HG02763 (cell line): Measurements from ENCODE around the gene ACTN1.
"Not testable (repeated sequence)": the region's sequence is repeated elsewhere in the genome, so short reads cannot be mapped to it uniquely, and the experiment has no call there.

Source experiments
- ATAC-seq: cut with Tn5 transposase; IDR thresholded peaks from one replicate; pipeline ENCODE4 v1.9.1; 2021; ENCODE audit warnings: mild to moderate bottlenecking, moderate library complexity; ENCODE audit not compliant: unreplicated experiment

ACTN1 gene

DNA sequence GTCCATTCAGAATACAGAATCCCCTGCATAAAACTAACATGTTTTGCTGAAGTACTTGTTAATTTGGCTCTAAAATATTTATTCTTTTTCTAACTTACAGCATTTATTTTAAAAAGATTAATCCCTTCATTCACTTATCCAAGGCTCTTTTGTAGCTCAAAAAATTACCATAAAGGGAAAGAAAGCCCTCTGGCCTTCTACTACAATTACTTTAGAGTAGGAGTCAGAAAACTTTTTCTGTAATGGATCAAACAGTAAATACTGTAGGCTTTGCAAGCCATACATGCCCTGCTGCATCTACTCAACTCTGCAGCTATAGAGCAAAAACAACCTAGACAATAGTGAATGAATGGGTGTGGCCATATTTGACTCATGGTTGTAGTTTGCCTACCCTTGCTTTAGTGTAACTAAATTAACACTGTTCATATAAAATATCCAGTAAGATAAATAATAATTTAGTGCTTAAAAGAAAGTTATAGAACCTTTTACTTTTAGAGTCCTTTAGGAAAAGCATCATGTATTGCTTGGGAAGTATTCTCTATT lies 112.0 kb downstream of the ACTN1 start:
- no peak for ATAC-seq

DNA sequence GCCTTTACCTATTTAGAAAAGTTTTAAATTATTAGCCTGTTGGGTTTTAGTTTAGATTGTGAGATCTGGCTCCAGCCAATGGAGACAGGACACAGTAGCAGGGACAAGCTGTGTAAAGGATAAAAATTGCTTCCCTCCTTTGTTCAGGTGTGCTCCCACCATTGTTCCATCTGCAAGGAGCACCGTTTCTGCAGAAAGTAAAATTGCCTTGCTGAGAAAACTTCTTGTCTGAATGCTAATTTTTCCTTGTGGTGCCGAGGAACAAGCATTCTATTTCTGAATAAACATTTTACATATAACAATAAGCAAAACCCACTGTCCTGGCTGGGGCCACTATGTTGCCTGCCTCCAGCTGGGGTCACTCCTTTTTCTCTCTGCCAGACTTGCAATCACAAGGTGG lies 113.6 kb downstream of the ACTN1 start:
- ATAC-seq, result no peak

DNA sequence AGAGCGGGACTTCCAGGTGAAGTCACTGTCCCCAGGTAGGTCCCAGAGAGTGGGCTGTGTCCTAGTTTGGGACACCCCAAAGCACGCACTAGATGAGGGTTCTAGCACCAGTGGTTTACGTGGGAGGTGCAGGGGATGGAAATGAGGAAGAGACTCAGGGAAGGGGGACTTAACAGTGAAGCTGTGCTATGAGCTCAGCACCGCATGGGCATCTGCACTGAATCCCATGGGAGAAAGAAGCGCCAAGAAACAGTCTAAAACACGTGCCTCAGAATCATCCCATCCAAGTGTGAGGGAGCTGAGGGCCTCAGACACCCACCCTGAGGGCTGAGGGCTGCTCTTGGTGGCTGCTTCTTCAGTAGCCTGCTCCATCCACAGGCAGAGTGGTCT lies 114.7 kb downstream of the ACTN1 start:
- ATAC-seq, result no peak

DNA sequence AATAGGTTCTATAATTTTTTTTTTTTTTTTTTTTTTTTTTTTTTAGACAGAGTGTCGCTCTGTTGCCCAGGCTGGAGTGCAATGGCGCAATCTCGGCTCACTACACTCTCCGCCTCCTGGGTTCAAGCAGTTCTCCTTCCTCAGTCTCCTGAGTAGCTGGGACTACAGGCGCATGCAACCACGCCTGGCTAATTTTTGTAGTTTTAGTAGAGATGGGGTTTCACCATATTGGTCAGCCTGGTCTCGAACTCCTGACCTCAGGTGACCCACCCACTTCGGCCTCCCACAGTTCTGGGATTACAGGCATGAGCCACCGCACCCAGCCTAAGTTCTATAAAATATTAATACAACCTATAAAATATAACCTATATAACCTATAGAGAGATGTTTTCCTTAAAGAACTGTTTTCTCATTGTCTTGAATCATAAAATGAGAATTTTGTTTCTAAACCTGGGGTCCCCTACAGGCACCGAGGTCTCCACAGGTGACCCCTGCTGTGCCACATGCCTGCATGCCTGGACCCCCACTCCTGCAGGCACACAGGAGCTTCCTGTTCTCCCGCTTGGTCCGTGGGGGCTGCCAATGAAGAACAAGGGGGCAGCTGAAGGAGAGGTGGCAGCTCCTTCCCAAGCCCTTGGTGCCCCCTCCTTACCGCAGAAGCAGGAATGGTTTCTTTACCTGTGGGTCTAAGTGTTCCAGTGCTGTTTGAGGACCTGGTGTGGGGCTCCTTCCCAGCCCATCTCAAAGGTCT lies 115.3 kb downstream of the ACTN1 start:
- ATAC-seq, result no peak

DNA sequence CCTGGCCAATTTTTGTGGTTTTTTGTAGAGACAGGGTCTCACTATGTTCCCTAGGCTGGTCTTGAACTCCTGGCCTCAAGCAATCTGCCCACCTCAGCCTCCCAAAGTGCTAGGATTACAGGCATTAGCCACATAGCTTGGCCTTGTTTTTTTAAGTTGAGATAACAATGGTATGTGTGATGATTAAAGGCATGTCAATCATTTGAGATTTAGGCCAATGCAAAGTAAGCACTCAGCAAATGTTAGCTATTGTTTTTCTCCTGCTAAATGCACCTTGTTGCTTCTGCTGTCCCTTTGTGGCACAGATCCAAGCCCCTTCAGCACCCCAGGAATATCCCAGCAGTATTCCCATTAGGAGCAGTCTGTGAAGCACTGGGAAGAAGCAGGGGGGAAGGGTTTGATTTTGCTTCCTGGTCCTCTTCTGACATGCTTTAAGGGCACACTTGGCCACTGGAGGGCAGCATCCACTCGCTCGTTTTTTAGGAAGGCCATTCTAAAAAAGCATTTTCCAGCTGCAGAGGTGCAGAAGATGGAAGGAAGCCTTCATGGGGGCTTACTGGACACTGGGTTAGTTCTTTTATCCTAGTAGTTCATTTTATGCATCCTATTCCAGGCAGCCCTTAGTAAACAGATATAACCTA lies 116.0 kb downstream of the ACTN1 start:
- no peak for ATAC-seq

DNA sequence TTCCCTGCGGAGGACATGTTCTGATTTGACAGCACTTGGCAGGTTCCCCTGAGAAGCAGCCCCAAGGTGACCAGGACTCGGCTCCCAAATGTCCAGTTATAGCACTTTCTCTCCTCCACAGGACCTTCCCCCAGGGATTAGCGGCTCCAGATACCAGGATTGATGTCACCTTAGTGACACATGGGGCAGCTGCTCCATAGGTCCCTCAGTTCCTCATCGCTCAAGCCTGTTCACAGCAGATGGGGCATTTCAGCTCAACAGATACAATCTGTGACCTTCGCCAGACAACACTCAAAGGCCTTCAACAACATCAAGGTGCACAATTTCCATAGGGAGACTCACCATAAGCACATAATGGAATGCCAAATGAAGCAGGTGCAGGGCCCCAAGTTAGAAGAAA lies 118.3 kb downstream of the ACTN1 start:
- no peak for ATAC-seq

DNA sequence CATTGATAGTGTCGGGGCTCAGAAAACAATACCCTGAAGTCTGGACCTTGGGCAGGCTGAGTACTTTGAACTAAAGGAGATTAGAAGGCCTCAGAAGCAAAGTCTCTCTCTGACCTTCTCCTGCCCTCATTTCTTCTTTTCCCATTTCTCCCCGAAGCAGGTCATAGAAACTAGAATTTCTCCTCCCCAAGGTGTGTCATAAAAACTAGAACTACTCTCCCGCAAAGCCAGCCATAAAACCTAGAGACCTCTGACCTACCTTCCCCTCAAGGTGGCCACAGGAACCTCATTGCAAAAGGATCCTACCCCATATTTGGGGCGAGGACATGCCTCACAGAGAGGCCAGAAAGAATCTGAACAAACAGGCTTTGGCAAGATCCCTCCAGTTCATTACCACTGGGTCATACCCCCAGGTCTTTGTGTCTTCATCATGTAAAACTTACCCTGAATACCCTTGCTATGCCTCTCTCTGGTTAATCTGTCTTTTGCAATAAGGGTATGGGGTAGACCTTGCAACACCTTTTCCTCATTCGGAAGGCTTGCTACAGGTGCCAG lies 121.5 kb downstream of the ACTN1 start:
- no peak for ATAC-seq

DNA sequence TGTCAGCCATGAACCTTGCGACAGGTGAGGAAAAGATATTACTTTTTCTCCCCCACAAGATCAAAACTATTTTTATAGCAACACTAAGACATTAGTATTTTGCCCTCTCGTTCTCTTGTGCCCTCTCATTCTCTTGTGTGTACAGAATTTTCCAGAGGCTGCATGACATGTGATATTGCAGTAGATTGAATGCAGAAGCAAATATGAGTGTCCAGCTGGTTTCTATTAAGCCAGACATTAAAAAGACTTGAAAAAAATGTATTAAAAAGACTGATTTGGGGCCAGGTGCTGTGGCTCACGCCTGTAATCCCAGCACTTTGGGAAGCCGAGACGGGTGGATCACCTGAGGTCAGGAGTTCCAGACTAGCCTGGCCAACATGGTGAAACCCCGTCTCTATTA lies 122.5 kb downstream of the ACTN1 start:
- no peak for ATAC-seq

DNA sequence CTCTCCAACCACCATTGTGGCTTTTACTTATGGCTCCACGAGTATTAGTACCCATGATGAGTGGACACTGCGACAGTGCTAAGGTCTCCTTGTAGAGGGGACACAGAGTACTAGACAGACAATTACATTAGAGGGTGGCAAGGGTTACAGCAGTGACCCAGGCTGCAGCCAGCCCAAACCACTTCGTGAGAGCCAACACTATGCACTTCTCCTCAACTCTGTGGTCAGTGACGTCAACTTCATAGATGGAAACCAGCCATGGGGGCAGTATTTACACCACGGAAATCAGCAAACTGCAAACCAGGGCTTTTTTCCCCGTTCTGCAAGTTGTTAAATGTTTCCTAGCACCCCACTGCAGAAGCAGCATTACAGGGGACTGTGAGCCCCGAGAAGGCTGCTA lies 124.7 kb downstream of the ACTN1 start:
- no peak for ATAC-seq

DNA sequence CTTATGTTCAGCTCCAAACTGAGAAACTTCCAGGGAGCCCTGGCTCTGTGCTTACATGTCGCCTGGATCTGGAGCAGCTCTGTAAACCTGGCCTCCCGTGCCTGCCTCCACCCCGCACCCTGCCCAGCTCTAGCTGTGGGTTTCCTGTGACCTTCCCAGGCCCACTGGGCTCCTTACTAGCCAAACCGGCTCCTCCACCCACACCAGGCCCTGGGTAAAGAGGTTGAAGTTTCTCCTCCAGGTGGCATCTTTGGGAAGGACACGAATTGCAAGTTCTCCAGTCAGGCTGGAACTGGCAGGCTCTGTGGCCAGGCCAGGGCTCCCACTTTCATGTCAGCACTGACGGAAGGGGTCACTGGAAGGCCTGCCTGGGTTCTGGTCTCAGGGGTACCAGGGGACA lies 125.4 kb downstream of the ACTN1 start:
- ATAC-seq, result no peak

DNA sequence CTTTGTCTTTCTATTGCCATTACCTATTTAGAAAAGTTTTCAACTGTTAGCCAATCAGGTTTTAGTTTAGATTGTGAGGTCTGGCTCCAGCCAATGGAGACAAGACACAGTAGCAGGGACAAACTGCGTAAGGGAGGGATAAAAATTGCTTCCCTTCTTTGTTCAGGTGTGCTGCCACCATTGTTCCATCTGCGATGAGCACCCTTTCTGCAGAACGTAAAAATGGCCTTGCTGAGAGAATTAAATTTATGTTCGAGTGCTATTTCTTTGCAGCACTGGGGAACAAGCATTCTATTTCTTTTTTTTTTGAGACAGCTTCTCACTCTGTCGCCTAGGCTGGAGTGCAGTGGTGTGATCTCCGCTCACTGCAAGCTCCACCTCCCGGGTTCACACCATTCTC lies 126.6 kb downstream of the ACTN1 start:
- ATAC-seq, result not testable (repeated sequence)

DNA sequence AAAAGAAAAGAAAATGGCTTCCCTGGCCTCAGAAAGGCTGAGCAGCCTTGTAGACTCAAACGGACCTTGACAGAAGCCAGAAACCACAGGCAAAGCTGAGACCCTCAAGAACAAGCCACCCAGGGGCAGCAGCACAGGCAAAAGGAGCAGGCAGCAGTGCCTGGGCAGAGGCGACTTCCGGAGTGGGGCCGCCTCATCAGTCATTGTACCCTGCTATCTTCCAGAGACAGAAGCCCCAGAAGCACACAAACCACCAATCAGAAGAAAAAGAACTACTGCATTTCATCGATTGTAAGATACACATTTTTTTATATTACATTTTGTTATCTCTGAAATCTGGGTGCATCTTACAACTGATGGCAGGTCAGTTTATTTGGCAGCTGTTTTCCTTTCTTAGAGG lies 128.0 kb downstream of the ACTN1 start:
- no peak for ATAC-seq

DNA sequence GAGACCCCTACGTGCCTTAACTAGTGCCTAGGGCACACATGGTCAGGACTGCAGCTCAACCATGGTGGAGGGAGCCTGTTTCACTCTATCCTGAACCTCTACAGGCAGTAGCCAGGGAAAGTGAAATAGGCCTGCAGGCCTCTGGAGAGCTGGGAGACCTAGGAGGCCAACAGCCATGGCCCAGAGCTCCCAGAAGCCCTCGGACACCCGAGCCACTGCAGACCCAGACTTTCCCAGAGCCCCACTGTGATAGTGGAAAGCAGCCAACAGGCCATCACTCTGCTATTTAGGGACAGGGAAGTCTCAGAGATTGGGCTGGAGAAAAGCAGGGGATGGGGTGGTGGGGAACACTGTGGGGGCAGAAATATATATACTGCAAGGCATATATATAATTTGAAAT lies 129.7 kb downstream of the ACTN1 start:
- no peak for ATAC-seq

DNA sequence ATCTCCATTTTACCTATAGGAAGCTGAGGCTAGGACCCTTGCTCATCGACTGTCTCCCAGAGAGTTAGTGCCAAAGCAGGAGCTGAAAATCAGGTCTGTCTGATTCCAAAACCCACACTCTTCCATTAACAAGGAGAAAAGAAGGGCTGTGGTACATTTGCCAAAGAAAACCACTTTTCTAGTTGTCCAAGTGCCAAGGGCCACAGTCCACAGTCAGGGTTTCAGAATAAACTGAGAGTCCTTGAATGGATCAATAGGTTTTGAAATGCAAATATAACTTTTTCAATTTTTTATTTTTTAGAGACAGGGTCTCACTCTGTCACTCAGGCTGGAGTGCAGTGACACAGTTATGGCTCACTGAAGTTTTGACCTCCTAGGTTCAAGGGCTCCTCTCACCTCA lies 130.8 kb downstream of the ACTN1 start:
- ATAC-seq, result no peak

DNA sequence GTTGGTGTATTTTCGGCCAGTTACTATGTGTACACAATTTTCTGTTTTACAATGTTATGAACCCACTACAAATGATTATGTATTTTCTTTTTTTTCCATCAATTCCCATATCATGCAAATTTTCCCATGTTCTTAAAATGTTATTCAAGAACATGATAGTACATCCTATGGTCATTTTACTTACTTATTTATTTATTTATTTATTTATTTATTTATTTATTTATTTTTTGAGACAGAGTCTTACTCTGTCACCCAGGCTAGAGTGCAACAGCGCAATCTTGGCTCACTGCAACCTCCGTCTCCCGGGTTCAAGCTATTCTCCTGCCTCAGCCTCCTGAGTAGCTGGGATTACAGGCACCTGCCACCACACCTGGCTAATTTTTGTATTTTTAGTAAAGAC lies 131.5 kb downstream of the ACTN1 start:
- not testable (repeated sequence) for ATAC-seq

DNA sequence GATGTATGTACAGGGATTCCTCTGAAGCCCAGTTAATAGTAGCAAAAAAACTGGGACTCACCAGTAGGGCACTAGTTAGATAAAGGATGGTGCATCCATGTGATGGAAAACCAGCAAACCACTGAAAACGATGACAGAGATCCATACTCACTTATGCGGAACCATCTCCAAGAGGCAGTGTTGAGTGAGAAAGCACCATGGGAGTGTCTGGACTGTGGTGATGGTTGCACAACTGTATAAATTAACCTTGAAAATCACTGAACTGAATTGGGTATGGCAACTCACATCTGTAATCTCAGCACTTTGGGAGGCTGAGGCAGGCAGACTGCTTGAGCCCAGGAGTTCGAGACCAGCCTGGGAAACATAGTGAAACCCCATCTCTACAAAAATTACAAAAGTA lies 132.6 kb downstream of the ACTN1 start:
- no peak for ATAC-seq

DNA sequence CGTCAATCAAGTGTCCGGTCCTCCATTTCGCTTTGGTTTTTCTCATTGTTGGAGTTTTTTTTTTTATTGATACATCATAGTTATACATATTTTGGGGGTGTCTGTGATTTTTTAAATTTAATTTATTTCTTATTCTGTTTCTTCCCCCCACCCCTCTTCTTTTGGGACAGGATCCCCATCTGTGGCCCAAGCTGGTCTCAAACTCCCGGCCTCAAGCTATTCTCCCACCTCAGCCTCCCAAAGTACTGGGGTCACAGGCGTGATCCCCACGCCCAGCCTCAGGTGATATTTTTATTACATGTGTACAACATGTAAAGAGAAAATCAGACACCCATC lies 134.9 kb downstream of the ACTN1 start:
- no peak for ATAC-seq

DNA sequence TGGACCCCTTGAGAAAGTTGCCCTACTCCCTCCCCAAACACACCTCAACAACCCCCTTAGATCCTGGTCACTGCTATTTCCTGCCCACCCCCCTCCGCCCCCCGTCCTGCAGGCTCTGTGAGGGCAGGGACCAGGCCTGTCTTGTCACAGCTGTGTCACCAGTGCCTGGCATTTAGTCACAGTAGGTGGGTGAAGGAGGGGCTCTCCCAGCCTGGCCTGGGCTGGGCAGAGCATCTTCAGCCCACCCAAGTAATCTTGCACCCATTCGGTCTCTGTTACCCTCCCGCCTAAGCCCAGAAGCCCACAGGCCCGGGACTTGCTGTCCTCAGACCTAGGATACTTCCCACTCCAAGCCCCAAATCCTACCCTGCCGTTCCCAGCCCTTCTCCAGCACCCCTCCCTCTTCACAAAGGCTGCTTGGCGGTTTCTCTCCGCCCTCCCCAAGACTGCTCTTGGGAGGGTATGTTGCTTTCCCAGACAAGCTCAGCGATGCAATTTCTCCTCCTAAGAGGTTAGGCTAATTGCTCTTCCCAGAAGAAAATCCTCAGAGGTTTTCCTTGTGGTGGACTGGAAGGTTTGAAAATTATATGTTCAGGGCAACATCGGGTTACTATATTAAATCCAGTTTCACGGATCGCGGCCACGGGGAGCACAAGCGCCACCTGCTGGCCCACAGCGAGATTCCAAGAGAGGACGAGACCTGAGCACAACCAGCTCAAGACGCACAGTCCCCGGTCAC lies 135.5 kb downstream of the ACTN1 start:
- ATAC-seq, result no peak

DNA sequence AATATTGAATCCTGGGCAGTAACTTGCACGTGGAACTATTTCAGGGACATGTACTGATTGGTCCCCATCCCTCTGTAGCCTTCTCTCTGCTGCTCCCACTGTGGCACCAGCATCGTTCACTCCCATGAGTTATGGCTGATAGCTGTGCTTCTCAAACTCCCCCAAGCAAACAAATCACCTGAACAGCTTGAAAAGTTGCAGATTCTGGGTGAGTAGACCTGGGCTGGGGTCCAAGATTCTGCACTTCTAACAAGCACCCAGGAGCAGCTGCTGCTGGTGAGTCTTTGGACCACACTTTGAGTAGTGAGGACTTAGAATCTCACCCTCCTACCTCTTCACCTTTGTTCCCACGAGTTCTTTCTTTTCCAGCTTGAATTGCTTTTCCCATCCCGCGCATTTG lies 136.8 kb downstream of the ACTN1 start:
- ATAC-seq, result no peak

DNA sequence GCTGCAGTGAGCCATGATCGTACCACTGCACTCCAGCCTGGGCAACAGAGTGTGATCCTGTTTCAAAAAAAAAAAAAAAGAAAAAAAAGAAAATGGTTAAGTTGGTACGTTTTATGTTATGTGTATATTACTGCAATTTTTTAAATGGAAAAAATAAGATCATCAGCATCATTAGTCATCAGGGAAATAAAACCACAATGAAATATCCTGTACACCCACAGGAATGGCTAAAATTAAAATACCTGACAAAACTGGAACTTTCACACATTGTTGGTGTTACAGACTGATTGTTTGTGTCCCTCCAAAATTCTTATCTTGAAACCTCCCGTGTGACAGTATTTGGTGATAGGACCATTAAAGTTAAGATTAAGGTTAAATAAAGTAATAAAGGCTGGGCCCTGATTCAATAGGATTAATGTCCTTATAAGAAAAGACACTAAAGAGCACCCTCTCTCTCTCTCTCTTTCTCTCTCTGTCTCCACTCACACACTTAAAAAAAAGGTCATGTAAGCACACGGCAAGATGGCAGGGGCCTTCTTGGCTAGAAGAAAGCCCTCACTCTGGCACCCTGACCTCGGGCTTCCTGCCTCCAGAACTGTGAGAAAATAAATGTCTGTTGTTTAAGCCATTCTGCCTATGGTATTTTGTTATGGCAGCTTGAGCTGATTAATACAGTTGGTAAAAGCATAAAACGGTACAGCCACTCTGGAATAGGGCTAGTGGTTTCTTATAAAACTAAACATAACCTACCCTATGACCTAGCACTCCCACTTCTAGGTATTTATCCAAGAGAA lies 137.9 kb downstream of the ACTN1 start:
- no peak for ATAC-seq

DNA sequence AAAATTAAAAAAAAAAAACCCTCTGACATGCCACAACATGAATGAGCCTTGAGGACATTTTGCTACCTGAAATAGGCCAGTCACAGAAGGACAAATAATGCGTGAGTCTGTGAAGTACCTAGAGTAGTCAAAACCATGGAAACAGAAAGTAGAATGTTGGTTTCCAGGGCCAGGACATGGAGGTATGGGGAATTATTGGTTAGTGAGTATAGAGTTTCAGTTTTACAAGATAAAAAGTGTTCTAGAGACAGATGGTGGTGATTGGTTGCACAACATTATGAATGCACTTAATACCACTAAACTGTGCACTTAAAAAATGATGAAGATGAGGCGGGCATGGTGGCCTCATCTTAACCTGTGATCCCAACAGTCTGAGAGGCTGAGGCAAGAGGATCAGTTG lies 138.6 kb downstream of the ACTN1 start:
- no peak for ATAC-seq
